Measurements from ENCODE around the gene FSIP2.

FSIP2 gene, protein sequence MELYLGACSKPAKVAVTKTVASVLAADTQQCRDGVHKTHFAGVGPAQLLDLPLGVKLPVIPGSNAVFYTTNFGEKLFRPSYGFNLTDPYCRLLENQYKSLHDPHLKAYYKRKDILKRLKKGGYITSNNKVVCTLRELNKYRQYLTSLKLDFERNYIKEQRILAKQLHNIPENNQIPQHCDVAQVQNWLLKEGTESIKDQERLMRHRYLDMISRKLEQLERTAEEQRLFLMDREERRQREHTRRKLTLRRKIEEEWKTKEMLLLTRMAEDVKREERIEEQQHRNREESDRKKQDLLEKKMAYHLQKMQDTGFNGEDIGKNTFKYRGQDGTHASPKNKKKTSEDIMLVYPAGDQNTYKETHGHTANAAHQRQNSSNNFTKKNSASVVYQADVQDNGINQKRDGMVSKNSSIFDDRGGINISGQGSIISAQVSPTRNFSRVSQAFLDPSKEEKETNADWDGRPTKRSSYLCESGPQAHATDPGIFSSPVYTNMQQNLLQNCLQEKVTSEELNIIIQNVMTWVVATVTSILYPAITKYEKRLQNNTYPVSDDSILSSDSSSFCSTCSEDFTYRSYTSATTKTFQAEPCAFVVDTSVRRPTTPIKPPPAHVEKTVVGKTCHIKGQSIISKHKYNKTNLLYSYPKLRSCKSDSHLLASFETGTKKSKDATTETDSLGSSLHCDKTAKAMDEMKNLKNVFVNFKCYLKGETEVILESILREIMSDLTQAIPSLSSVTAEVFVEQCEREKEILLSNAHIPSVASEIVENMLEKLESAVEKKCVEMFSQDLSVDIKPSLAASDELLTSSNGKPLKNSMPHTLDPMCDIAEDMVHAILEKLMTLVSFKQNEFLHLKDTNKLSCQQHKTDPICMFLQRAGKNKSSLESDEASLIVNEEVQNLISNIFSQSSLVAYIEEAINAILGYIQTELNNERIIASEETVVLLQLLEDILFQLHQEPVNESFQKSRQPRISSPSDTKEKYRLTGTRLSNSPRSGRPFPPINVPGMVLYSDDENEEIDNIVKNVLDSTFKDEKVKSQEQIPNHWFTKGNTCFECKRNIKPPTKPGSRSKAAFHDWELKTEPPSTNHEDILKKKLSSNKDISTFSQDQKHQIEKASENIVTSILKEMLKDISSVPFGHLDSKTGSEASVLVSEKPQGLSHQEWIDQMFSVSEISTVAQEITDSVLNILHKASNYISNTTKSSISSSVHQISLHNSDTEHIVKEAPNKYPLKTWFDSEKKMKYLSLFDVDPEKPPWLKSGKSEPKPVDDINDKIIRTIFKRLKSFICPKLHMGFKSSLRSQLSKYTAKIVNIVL (N-terminal part only)

DNA sequence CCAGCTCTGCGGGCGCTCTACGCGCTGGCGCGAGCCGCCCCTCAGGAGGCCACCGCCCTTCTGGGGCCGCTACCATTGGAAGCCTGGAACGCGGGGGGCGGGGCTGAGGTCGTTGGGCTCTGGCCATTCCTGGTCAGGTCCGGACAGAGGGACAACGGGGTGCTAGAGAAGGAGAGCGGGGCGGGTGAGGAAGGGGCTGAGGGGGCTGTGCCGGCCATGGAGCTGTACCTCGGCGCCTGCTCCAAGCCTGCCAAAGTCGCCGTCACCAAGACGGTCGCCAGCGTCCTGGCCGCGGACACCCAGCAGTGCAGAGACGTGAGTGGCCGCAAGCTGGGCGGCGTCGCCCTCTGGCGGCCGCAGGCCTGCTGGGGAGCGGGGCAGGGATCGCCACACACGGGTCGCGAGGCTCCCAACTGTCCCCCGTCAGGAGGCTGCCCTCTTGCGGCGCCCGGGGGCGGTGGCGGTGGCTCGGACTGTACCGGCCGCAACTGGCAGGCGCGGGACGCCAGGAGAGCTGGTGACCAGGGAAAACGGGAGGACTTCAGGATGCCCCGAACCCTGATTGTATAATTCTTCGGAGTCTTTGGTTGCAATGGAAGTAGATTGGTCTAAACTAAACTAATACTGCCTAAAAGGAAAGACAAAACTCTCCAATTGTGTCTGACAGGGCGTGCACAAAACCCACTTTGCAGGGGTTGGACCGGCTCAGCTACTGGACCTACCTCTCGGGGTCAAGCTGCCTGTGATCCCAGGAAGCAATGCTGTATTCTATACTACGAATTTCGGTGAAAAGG, at the start of gene FSIP2:
Gene FSIP2 (plus strand): TSS at position 126 of the 794 bp plus-strand sequence. CDS start 91 bp downstream, at position 217.
- peak within 1 kb of the TSS; percentile 26 to 29 for H3K4me3 ChIP-seq (ENCODE audit: low read length in 2 of 2)
- no peaks in the 10 kb centered on the region for H3K4me1 ChIP-seq (ENCODE audit: control insufficient read depth in 2 of 2, insufficient read depth in 2 of 2, low read length in 2 of 2)
- H3K9me3 ChIP-seq (ENCODE audit: control insufficient read depth in 2 of 2, low read length in 2 of 2) = no peaks in the 10 kb centered on the region
- no peaks in the 10 kb centered on the region for H3K27me3 ChIP-seq (ENCODE audit: control insufficient read depth in 2 of 2, insufficient read depth in 2 of 2, low read length in 2 of 2)
- H3K27ac ChIP-seq (ENCODE audit: low read depth in 2 of 2, low read length in 2 of 2) = no peak within 1 kb of the TSS
- H3K36me3 ChIP-seq (ENCODE audit: control insufficient read depth in 2 of 2, insufficient read depth in 2 of 2, low read length in 2 of 2) = no peaks in the 10 kb centered on the region
- H3K9ac ChIP-seq (ENCODE audit: low read depth in 1 of 2, low read length in 2 of 2) = no peak within 1 kb of the TSS

DNA sequence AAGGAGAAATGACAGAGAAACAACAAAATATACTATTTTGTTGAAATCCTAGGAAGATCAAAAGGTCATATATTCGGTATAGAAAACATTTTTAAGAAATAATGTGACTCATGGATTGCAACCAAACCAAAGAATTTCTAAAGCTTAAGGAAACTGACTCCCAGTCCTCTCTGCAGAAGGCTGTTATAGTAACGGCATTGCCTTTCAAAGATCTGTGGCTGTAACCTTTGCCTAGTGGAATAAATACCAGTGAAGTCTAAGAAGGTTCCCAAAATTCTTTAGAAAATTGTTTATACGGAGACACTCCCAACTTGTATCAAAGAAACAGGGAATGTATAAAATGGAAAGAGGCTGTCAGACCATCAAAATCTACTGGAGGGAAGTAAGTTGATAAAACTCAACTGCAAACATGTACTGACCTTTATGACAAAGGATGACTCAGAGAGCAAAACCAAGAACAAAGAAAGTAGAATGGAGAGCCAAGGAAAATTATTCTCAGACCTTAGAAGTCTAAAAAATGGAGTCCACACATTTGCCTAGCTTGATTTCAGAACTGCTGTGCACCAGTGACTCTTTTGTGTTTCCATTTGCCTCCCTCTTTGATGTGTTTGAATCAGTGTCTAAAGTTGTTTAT, 48.6 kb upstream of the FSIP2 start:
- Histone ChIP-seq H3K36me3 (ENCODE audit: control insufficient read depth in 2 of 2, insufficient read depth in 2 of 2, low read length in 2 of 2) (no peaks in the 10 kb centered on the region), H3K9ac (ENCODE audit: low read depth in 1 of 2, low read length in 2 of 2) (no peak overlapping the region), H3K27ac (ENCODE audit: low read depth in 2 of 2, low read length in 2 of 2) (no peak overlapping the region), H3K27me3 (ENCODE audit: control insufficient read depth in 2 of 2, insufficient read depth in 2 of 2, low read length in 2 of 2) (no peaks in the 10 kb centered on the region), H3K9me3 (ENCODE audit: control insufficient read depth in 2 of 2, low read length in 2 of 2) (no peaks in the 10 kb centered on the region), H3K4me3 (ENCODE audit: low read length in 2 of 2) (no peak overlapping the region), H3K4me1 (ENCODE audit: control insufficient read depth in 2 of 2, insufficient read depth in 2 of 2, low read length in 2 of 2) (no peaks in the 10 kb centered on the region)

DNA sequence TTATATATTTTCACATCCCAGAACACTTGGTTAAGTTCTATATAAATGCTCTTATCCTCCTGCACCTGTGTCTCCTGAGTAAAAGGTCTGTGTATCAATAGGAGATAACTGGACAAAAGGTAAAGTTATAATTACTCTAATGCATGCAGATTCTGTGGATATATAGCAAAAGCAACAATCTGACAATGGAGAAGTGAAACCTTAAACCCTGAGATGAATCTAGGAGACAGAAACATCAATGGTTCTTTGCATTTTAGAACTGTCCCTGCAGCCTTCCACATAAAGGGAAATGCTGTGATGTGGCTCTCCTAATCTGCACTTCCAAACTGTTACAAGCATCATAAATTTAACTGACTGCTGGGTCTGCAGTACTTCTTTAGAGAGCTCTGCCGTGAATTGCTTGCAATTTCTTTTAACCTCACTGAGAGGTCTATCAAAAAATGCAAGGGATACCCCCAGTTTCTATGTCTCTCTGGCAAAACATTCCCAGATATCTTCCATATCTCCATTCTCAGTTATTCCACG, 42.8 kb upstream of the FSIP2 start:
- Histone ChIP-seq H3K9ac (ENCODE audit: low read depth in 1 of 2, low read length in 2 of 2) (no peak overlapping the region), H3K4me3 (ENCODE audit: low read length in 2 of 2) (no peak overlapping the region), H3K27me3 (ENCODE audit: control insufficient read depth in 2 of 2, insufficient read depth in 2 of 2, low read length in 2 of 2) (no peaks in the 10 kb centered on the region), H3K4me1 (ENCODE audit: control insufficient read depth in 2 of 2, insufficient read depth in 2 of 2, low read length in 2 of 2) (no peaks in the 10 kb centered on the region), H3K9me3 (ENCODE audit: control insufficient read depth in 2 of 2, low read length in 2 of 2) (no peaks in the 10 kb centered on the region), H3K27ac (ENCODE audit: low read depth in 2 of 2, low read length in 2 of 2) (no peak overlapping the region), H3K36me3 (ENCODE audit: control insufficient read depth in 2 of 2, insufficient read depth in 2 of 2, low read length in 2 of 2) (no peaks in the 10 kb centered on the region)

DNA sequence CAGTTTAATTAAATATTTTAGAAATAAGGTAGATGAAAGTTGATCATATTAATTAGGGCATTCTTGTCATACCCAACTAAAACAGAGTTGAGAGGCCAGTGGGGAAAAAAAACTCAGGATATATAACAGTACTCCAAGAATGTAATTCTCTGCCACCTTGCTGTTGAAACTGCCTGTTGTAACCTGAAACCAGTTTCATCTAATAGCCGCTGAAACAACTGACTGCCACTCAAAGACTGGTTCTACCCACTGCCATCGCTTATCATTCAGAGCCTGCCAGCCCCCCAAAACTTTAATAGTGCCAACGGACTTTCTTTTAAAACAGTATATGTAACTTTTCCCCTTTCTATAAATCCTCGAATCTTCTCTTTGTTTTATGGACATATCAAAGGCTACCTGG, 37.7 kb upstream of the FSIP2 start:
- H3K4me3 ChIP-seq (ENCODE audit: low read length in 2 of 2) = no peak overlapping the region
- H3K36me3 ChIP-seq (ENCODE audit: control insufficient read depth in 2 of 2, insufficient read depth in 2 of 2, low read length in 2 of 2) = no peaks in the 10 kb centered on the region
- no peak overlapping the region for H3K27ac ChIP-seq (ENCODE audit: low read depth in 2 of 2, low read length in 2 of 2)
- no peaks in the 10 kb centered on the region for H3K4me1 ChIP-seq (ENCODE audit: control insufficient read depth in 2 of 2, insufficient read depth in 2 of 2, low read length in 2 of 2)
- no peak overlapping the region for H3K9ac ChIP-seq (ENCODE audit: low read depth in 1 of 2, low read length in 2 of 2)
- no peaks in the 10 kb centered on the region for H3K27me3 ChIP-seq (ENCODE audit: control insufficient read depth in 2 of 2, insufficient read depth in 2 of 2, low read length in 2 of 2)
- H3K9me3 ChIP-seq (ENCODE audit: control insufficient read depth in 2 of 2, low read length in 2 of 2) = no peaks in the 10 kb centered on the region

DNA sequence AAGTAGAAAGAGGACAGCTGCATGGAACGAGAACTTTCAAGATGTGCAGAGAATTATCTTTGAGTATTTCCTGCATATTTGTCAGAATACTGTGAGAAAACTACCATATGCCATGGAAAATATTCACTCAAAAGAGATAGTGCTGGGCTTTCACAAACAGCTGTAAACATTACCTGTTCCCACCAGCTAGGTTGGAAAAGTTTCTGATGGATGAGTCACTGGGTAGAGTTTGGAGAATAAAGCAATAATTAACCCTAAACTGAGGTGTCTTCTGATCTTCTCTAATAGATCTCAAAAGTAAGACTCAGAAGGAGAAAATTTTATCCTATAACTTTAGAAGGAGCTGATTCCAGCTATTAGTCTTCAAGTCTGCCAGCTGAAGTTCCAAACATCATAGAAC, 3.9 kb upstream of the FSIP2 start:
- Histone ChIP-seq H3K27ac (ENCODE audit: low read depth in 2 of 2, low read length in 2 of 2) (no peak overlapping the region), H3K9me3 (ENCODE audit: control insufficient read depth in 2 of 2, low read length in 2 of 2) (no peaks in the 10 kb centered on the region), H3K4me1 (ENCODE audit: control insufficient read depth in 2 of 2, insufficient read depth in 2 of 2, low read length in 2 of 2) (no peaks in the 10 kb centered on the region), H3K36me3 (ENCODE audit: control insufficient read depth in 2 of 2, insufficient read depth in 2 of 2, low read length in 2 of 2) (no peaks in the 10 kb centered on the region), H3K27me3 (ENCODE audit: control insufficient read depth in 2 of 2, insufficient read depth in 2 of 2, low read length in 2 of 2) (no peaks in the 10 kb centered on the region), H3K9ac (ENCODE audit: low read depth in 1 of 2, low read length in 2 of 2) (no peak overlapping the region), H3K4me3 (ENCODE audit: low read length in 2 of 2) (no peak overlapping the region)

DNA sequence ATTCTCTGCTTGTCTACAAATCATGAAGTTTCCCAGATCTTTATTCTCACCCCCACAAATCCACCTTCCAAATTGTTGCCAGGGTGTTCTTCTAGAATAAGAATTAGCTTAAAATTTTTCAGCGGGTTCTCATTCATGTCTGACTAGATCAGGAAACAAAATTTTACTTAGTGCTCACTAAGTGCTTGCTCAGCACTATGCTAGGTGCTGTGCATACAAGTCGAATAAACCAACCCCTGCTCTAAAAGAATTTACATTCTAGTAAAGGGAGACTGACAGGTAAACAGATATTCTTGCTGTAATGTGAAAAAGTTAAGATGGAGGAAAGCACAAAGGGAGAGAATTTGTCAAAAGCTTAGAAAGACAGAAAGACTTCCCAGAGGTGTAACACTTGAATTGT, 2.4 kb upstream of the FSIP2 start:
- Histone ChIP-seq H3K27me3 (ENCODE audit: control insufficient read depth in 2 of 2, insufficient read depth in 2 of 2, low read length in 2 of 2) (no peaks in the 10 kb centered on the region), H3K9ac (ENCODE audit: low read depth in 1 of 2, low read length in 2 of 2) (no peak overlapping the region), H3K27ac (ENCODE audit: low read depth in 2 of 2, low read length in 2 of 2) (no peak overlapping the region), H3K4me1 (ENCODE audit: control insufficient read depth in 2 of 2, insufficient read depth in 2 of 2, low read length in 2 of 2) (no peaks in the 10 kb centered on the region), H3K9me3 (ENCODE audit: control insufficient read depth in 2 of 2, low read length in 2 of 2) (no peaks in the 10 kb centered on the region), H3K36me3 (ENCODE audit: control insufficient read depth in 2 of 2, insufficient read depth in 2 of 2, low read length in 2 of 2) (no peaks in the 10 kb centered on the region), H3K4me3 (ENCODE audit: low read length in 2 of 2) (no peak overlapping the region)

DNA sequence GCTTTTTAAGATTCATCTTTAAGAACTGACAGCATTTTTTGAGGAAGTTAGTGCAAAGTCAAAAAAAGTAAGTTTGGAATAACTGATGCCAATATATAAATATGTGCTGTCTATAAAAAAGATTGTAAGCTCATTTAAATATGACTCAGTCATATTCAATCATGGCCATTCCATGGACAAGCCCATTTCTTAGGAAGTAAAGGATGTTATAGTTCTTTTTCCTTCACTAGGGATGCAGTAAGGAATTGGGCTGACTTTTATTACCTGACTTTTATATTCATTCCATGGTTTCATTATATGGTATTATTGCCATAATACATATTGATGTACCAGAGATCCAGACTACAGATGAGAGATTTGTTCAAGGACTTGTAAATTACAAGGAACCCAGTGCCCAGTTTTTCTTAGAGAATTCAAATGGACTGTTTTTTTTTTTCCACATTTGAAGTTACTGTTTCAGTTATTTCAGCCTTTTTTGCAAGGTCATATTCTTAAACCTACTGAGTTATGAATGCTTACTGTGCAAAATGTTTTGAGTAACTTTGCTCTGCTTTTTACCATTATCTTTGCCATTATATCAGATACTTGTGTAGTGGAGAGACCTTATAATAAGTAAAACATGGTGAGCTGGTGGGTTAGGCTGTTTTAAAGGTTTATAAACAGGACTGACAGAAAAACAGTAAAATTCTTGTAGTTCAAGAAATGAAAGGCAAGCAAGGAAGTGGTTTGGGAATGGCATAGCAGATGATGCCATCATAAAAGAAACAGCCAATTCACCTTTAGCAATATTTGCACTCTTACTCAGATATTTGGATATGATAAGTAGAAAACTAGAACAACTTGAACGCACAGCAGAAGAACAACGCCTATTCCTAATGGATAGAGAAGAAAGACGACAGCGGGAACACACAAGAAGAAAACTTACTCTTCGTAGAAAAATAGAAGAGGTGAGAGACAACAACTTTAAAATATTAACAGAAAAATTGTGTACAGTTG, 7.6 kb downstream of the FSIP2 start:
- Histone ChIP-seq H3K9me3 (ENCODE audit: control insufficient read depth in 2 of 2, low read length in 2 of 2) (no peaks in the 10 kb centered on the region), H3K27me3 (ENCODE audit: control insufficient read depth in 2 of 2, insufficient read depth in 2 of 2, low read length in 2 of 2) (no peaks in the 10 kb centered on the region), H3K4me3 (ENCODE audit: low read length in 2 of 2) (peak overlapping the region; percentile 45 to 64), H3K9ac (ENCODE audit: low read depth in 1 of 2, low read length in 2 of 2) (no peak overlapping the region), H3K36me3 (ENCODE audit: control insufficient read depth in 2 of 2, insufficient read depth in 2 of 2, low read length in 2 of 2) (no peaks in the 10 kb centered on the region), H3K4me1 (ENCODE audit: control insufficient read depth in 2 of 2, insufficient read depth in 2 of 2, low read length in 2 of 2) (peaks cover 0 to 3% of the 10 kb centered on the region in 2 donors), H3K27ac (ENCODE audit: low read depth in 2 of 2, low read length in 2 of 2) (no peak overlapping the region)

DNA sequence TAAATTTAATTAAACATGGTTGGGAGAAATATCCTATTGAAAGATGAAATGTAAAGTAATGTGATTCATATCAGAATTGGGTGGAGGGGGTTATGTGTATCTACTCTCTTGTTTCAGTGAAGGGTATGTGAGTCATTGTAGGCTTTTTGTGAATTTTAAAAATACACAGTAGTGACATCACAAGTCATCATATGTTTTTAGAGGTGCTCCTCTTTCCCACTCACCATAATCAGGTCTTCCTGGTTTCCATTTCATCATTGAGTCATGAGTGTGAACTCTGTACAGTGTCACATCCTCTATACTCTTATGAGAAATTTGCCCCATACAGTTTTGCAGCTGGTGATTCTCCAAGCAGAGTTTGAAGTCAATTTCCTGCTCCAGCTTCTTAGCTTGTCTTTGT, 18.8 kb downstream of the FSIP2 start:
- Histone ChIP-seq H3K4me3 (ENCODE audit: low read length in 2 of 2) (no peak overlapping the region), H3K4me1 (ENCODE audit: control insufficient read depth in 2 of 2, insufficient read depth in 2 of 2, low read length in 2 of 2) (no peaks in the 10 kb centered on the region), H3K27ac (ENCODE audit: low read depth in 2 of 2, low read length in 2 of 2) (no peak overlapping the region), H3K9ac (ENCODE audit: low read depth in 1 of 2, low read length in 2 of 2) (no peak overlapping the region), H3K9me3 (ENCODE audit: control insufficient read depth in 2 of 2, low read length in 2 of 2) (no peaks in the 10 kb centered on the region), H3K36me3 (ENCODE audit: control insufficient read depth in 2 of 2, insufficient read depth in 2 of 2, low read length in 2 of 2) (no peaks in the 10 kb centered on the region), H3K27me3 (ENCODE audit: control insufficient read depth in 2 of 2, insufficient read depth in 2 of 2, low read length in 2 of 2) (no peaks in the 10 kb centered on the region)
